Measurements from ENCODE around the gene SLC8A1.

Gene SLC8A1

DNA sequence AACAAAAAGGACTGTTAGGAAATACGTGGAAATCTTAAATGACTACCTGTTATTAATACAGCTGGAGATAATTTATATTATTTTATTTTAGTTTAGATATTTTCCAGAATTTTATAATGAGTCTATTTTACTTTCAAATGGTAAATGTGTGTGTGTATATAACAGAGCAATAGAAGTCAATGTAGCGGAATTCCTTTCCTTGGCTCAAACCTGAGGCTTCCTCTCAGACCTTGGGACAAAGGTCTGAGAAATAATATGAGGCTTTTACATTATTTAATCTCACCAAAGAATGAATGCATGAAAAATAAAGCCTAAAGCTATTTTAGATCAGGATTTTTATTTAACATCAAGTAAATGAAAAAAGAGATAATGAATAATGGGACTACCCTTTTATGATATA, 65.7 kb downstream of the SLC8A1 start:
- no peak for DNase-seq (ENCODE audit: low read depth, low spot score)

DNA sequence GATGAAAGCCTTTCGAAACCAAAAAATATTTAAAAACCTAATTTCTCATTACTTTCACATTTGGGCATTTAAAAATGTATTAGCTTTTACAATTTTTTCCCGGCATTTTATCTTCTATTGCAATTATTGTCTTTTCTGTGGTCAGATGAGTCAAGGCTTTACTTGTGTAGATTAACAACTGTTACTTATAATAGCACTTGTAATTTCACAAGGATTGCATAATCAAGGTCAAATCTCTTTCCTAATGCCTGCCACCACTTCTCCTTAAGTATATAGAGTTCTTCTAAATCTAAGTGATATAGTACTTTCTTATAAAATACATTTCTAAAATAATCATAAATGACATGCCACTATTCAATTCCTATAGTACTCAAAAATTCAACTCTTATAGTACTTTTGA, 67.2 kb downstream of the SLC8A1 start:
- DNase-seq (ENCODE audit: low read depth, low spot score): no peak

DNA sequence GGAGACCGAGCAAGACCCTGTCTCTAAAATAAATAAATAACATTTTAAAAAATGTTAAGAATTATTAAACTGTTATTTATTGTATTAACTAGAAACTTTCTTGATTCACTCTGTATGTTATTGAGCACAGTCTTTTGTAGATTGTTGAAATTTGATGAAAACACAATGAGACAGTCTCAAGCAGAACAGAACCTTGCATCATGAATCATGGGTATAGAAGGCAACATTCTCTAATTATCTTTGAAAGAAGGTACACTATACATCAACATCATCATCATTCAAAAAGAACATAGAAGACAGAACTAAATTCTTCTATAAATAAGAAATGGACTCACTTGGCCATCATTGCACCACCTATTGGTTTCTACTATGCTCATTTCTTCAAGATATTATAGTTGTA, 67.7 kb downstream of the SLC8A1 start:
- DNase-seq (ENCODE audit: low read depth, low spot score): no peak

DNA sequence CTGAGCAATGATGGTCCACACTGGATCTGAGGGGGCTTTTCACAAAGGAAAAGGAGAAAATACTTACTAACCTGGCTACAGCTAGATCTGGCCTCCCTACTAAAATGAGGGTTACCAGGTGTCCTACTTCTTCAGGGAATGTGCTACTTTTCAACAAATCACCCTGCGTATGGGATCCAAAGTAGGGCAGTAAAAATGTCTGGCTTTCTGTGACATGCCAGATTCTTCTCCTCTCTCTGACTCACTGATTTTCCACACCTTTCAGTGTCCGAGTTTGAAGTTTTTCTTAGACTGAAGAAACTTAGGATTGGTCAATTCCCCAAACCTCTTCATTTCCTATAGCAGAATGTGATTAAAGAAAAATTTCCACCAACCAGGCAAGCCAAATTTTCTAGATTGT, 71.2 kb downstream of the SLC8A1 start:
- no peak for DNase-seq (ENCODE audit: low read depth, low spot score)

DNA sequence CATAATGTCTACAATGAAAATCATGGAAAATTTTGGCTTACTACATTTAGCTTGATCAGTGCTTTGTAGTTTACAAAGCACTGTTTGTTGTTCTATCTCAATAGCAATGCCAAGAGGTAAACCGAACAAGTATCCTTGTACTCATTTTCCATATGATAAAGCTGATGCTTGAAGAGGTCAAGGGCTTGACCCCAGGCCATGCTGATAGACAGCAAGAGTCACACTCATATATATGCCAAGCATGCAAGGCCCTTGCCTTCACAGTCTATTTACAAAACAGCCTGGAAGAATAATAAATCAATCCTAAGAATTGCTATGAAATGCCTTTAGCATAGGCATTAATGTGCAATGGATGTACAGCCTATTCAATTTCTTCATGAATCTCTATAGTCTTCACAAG, 71.8 kb downstream of the SLC8A1 start:
- no peak for DNase-seq (ENCODE audit: low read depth, low spot score)

DNA sequence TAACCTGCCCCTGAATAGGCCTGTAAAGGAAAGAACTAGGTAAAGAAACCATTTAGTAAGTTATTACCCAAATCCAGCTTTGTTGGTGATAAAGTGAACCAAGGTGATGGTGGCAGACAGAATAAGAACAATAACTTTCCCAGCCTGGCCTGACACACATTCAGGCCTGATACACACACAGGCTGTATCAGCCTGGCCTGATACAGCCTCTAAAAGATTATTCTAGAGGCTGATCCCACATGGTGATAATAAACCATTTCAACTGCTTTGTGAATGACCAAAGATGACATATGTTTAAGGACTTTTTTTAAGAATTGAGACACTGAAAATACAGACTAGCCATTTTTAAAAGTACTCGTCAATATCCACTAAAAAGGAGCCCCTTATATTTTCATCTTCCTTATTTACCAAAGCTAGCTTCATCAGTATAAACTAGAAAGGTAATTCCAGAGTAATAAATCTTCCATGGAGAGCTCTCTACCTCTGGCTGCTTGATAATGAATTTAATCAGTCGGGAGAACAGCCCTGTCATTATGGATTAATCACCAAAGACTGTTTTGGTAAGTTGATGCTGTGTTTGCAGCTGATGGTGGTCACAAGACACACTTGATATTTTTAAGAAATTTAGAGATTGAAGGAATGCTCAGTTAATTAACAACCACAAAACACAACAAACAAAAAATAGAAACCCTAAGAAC, 77.2 kb downstream of the SLC8A1 start:
- DNase-seq (ENCODE audit: low read depth, low spot score): no peak

DNA sequence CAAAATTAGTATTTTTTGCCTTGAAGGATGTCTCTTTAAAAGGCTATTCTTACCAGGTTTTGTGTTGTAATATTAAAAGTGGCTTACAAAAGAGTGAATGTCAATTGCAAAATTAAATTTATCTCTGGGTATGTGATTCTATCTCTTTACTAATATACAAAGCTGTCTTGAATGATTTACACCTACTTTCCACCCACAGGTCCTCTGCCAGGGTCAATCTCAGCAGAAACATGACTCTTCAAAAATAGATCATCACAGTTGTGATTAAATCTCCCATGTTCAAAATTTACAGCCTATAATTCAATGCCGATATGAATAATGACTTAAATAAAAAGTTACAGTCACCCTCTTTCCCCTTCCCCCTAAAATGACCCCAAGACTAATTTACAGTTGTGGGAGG, 78.8 kb downstream of the SLC8A1 start:
- DNase-seq (ENCODE audit: low read depth, low spot score): no peak

DNA sequence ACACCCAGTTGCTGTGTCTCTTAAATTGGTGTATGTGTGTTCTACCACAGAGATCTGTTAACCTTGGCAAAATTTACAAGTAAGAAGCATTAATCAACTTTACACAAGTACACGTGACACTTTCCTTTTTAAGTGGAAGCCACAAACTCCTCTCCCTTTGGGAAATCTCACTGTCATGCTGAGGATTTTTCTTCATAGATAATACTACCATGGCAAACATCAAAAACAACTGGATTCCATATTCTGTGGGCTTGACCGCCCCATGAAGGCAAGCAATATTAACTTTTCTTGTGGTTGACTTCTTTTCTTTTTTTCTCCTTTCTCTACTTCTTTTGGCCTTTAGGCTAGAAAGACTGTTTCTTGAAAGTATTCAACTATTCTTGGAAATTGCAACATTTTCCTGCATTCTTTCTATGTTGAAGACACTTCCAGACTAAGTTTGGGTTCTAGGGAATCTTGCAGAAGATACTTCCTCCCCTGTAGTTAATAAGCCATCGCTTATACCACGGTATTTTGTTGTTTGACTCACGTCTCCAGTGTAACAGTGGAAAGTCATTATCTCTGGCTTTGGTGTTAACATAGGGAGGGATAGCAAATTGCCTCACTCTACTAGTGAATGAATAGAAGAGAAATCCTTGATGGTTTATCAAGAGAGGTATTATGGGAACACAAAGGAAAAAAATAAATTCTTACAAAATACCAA, 79.5 kb downstream of the SLC8A1 start:
- DNase-seq (ENCODE audit: low read depth, low spot score): no peak

DNA sequence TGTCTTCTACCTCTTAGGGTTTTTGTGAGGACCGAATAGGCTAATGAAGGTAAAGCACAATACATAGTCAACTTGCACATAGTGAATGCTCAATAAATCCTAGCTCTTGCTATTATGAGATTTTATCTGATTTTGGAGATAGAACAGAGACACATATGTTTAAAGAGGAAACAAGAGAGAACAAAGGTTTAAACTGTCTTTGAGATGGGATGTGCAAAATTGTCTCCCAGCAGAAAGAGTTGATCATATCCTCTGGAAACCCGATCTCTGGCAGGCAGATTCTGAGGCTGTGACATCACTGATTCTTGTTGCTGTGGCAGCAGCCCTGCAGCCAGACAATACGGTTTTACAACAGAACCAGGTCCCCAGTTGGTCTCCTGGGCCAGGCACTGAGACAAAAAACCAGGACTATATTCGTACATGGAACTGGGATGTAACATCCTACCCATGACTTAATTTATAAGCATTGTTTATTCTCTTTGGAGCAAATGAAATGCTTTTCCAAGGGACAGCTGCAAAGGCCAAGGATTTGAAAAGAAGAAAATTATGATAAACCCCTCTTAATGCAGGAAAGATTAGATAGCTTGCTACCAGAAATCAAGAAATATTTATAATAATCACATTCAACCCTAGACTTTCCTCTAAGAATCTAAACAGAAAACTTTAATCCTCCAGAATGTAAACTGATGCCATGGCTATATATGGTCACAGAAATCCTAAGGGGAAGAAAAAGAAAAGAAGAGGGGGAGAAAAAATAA, 80.2 kb downstream of the SLC8A1 start:
- peak; percentile 60 for DNase-seq (ENCODE audit: low read depth, low spot score)

DNA sequence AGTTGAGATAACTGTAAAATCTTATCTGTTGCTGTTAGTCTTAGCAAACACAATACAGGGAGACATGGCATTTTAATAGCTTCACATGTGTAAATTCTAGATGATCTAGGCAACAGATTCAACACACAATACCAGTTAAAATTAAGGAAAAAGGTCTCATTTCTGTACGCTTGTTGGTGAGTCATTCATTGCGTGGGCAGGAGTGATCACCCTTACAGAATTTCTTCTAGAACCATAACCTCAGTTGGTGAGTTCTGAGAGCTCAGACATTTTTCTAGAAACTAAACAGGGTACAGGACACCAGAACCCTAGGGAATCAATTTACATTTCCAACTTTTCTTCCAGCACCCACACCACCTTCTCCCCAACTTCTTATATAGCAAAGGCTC, 81.9 kb downstream of the SLC8A1 start:
- DNase-seq (ENCODE audit: low read depth, low spot score): no peak

DNA sequence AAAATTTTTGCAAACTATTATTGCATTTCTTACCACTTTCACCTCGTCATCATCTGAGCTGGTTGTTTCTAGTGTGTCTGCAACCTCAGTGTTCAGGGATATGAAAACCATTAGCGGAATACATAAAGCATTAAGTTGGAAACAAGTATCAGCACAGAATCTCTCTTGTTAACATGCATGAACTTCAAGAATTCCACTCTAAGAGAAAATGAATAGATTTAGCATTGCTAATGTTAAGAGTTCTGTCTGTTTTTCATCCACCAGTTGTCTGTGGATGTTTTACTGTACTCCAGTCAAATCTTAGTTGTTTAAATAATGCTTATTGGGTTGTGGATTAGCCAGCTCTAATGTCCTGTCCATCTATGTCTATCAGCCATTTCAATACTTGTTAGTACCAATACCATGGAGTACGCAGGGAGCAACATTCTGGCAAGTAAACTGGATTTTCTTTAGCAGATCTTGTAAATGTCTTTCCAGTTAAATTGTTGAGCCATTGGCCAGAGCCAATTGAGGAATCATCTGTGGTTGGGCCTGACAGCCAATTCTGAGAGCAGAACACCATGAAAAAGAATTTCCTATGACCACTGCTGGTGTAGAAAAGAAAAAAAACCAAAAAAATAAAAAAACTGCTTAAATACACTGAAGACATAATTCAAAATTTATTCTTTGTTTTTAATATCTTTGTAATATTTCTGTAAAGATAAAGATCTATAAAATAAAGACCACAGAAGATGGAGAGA, 82.5 kb downstream of the SLC8A1 start:
- no peak for DNase-seq (ENCODE audit: low read depth, low spot score)

DNA sequence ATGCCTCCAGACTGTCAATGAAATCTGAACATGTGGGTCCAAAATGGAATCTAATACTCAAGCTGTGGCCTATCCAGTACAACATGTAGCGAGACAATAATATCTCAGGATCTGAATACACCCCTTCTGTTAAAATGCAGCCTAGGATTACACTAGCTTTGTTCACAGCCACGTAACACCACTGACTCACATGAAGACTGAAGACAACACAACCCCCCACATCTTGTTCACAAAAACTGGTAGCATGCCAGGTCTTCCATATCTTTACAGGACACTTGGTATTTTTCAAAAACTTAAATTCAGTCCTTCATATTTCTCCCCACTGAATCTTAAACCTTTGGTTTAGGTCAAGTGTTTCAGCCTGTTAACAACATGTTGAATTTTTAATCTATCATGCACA, 84.2 kb downstream of the SLC8A1 start:
- no peak for DNase-seq (ENCODE audit: low read depth, low spot score)

DNA sequence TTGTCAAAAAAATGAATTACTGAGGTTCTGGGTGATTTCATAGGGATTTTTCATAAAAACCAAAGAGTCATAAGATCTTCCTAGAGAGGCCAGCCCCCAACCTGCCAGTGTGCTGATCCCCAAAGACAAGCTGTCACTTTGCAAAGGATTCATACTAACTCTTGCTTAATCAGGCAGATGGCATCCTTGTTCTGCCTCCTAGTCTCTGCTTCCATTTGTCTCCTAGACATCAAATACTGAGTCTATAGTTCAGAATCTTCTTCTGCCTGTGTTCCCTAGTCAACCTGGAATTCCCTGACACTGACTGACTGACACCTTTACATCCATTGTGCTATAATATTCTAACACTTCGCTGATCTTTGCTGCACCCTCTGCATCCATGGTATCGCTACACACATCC, 84.9 kb downstream of the SLC8A1 start:
- DNase-seq (ENCODE audit: low read depth, low spot score): no peak

DNA sequence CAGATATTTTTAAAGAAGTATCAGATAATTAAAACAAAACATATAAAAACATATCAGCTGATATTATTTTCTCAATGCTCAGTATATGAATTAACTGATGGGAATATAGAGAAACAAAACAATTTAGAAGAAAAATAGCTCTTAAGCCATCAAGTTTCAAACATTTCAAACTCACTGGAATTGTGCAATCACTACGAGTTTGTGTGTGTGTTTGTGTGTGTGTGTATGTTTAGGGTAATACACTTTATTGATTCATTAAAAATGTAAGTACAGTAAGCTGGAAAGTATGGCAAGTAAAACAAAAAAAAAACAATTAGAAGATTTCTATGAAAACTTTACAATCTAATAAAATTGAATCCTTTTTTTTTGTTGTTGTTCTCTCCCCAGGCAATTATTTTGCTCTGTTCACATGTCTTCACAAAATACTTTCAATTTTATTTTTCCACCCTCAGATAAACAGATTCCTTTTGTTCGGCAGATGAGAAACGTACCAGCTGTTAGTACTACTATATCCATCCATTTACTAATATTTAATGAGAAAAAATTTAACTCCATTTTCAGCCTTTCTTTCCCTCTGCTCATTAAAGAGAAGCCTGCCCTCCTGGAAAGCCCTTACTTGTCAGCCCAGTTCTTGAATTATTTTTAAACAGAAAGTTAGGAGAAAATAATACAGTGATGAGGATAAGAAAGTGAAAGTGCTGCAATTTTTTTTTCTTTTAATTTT, 87.6 kb downstream of the SLC8A1 start:
- no peak for DNase-seq (ENCODE audit: low read depth, low spot score)

DNA sequence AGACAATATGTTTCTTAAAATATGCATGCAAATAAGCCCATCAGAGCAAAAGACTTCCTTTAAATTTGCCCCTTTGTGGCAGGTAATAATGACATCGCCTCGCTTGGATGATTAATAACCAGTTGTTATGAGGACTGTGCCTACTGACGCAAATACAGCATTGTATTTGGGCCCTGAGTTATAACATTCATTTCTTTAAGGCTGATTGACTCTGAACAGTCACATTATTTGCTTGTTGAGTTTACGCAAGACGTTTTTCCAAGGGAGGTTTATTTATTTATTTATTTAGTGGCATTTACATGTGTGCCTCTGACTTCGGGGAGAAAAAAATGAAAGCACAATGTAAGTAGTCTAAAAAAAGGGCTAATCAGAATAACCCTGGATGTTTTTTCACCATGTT, 88.3 kb downstream of the SLC8A1 start:
- no peak for DNase-seq (ENCODE audit: low read depth, low spot score)

DNA sequence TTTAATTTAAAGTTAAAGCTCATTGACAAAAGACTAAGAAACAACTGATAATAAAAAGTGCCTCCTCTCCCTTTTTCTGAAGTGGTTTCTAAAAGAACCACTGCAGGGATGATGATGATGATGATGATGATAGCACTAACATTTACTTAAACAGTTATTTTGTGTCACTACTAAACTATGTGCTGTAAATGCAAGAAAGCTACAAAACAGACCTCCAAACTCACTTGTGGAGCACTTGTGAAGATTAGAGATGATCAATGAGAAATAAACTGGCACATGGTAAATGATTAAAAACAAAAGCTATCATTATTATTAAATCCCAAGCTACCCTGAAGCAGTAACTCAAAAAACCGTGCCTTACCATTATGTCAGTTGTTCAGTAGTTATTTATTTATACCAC, 88.7 kb downstream of the SLC8A1 start:
- no peak for DNase-seq (ENCODE audit: low read depth, low spot score)

DNA sequence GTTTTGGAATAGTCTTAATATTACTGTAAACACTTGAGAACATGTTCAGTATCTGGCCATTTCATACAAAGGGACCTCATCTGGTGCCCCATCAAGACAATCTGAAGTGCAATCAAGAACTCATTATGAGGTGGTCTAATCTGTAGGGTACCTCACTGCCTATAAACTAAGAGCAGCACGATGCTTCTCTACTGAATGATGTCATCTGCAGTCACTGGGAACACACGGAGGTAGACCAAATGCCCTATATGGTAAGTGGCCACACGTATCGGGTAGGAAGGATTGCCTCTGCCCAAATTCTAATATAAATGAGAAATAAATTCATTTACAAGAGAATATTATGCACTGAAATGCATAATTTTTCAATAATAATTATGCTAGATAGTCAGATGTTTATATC, 90.4 kb downstream of the SLC8A1 start:
- DNase-seq (ENCODE audit: low read depth, low spot score): no peak

DNA sequence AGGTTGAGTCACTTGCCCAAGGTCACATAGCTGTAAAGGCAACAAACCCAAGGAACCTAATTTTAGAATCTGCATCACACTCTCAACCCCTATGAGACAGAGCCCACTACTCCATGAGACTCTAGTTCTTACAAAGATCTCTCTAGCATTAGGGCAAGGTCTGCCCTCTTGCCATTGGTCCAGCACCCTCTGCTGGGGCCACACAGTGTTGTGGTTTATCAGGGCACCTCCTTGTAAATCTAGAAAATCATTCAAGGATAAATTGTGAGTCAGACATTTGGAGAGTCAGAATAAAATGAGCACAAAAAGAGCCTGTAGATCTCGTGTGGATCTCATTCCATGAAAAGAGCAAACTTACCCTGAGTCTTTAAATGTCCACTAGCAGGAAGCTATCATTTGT, 91.2 kb downstream of the SLC8A1 start:
- DNase-seq (ENCODE audit: low read depth, low spot score): no peak

DNA sequence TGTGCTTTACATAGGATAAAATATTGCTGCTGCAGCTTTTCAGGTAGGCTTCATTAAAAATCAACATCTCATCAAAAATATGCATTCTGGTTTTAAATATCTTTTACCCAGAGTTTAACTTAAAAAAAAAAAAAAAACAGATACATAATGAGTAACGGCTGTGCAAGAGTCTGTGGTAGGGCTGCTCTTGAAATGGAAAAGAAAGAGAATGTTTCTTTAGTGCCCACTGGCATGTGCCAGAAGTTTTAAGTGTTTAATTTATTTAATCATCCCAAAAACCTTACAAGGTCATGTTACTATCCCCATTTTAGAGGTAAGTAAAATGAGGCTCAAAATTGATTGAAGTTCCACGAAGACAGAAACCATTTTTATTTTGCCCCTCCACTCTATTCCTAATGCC, 92.1 kb downstream of the SLC8A1 start:
- DNase-seq (ENCODE audit: low read depth, low spot score): no peak

DNA sequence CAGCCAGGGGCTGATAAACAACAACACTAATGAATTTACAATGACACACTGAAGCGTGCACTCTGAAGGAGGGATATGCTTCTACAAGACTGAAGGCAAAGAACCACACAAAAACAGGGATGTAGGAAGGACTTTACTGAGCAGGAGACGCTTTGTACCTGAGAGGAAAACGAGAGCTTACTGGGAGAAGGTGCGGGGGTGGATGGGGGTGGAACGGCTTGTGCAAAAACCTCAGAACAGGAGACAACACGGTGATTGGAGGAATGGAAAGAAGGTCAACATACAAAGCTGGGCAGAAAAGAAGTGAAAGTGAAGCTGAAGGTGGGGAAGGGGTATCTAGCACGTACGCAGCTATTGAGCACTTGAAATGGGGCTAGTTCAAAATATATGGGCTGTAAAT, 93.1 kb downstream of the SLC8A1 start:
- DNase-seq (ENCODE audit: low read depth, low spot score): no peak

DNA sequence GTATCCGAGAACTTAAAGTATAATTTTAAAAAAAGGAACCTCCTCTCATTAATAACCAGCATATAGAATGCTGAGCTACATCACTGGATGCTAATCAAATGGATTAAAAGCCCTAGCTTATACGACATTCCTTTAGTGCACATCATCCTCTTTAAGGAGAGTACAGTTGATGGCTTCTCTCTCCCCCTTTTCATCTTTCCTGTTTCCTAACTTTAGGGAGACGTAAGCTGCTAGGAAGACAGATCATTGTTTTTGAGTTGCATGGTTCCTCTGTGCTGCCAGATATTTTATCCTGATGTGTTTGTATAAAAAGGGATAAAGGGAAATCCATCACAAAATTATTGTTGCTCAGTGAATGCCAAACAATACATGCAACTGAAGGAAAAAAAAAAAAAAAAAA, 94.2 kb downstream of the SLC8A1 start:
- no peak for DNase-seq (ENCODE audit: low read depth, low spot score)

DNA sequence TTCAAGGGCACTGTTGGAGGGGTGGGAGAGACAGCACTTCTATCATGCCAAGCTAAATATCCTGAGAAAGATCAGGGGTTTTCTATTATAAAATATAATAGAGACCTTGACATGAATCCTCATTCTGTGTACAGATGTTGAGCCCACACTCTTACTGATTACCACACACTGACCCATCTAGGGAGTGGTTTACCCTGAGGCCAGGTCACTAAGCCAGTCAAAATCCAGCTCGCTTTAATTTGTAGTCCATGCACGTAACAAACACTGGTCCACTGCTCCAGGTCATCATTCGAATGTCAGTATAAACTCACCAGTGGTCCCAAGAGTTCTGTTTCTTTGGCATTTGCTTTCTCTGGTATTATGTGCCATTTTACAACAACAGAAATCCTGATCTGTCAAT, 96.4 kb downstream of the SLC8A1 start:
- DNase-seq (ENCODE audit: low read depth, low spot score): no peak

Measured in smooth muscle cell of the brain vasculature (primary cell).